Tongue (tissue), 3 donors: ENCODE data around the gene SIGLECL1. TPM values are rescaled to one million over a fixed set of nuclear protein-coding genes. Genes with fewer than 3 reads are reported as not detected.

Experiments used
- DNase-seq: peaks from one replicate; pipeline ENCODE4 v3.0.0-alpha.2; 2015
- small RNA-seq: library from RNA; depleted of rRNA; stranded (forward); fragments of <200 nt; gene quantifications from one replicate; pipeline ENCODE3, GENCODE V24; 2014; ENCODE audit warnings: low replicate concordance
- total RNA-seq: library from RNA; depleted of rRNA; stranded (reverse); fragments of >200 nt; gene quantifications from one replicate; pipeline ENCODE4 v1.2.3, GENCODE V29; 2014

The SIGLECL1 gene
- total RNA-seq, 1 donor from 2014 or later = not detected

DNA sequence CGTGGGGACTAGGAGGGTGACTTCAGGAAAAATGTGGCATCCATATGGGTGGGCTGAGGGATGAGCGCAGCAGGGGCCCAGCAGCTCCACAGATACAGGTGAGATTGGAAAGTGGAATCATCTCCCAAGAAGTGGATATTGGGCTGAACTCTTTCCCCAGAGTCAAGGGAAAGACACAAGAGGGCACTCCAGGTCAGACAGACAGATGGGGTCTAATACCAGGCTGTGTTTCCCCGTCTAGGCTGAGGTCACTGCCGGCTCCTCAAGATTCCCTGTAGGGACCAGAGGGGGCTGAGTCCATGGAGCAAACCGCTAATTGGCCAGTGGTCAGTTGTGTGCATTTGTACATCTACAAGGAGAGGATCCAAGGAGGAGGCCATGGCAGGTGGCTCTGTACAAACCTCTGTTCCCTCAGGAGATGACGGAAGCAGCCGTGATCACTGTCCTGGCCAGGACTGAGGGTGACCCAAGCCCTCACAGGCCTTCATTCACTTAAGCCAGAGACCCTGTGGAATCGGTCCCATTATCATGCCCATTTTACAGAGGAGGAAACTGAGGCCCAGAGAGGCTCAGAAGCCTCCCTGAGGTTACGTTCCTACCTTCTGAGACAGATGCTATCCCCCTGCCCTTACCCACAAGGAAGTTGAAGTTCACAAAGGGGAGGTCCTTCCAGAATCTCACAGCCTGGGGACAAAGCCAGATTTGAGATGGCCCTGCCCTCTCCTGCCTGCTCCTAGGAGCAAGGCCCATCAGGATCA, 45.6 kb downstream of the SIGLECL1 start:
- DNase-seq = no peak

DNA sequence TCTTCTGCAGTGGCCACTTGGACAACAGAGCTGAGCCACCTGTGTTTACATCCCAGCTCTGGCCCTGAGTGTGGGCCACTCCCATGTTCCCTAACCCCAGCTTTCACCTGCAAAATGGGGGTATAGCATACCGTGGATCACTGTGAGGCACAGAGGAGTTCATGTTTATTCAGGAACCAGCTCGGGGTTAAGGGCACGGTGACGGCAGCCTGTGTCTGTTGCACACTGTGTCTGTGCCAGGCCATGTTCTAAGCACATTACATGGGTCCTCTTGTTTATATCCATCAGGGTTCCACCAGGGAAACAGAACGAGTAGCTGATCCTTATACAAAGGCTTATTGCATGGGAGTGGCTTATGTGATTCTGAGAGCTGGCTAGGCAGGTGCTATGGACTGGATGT, 46.5 kb downstream of the SIGLECL1 start:
- DNase-seq = no peak

DNA sequence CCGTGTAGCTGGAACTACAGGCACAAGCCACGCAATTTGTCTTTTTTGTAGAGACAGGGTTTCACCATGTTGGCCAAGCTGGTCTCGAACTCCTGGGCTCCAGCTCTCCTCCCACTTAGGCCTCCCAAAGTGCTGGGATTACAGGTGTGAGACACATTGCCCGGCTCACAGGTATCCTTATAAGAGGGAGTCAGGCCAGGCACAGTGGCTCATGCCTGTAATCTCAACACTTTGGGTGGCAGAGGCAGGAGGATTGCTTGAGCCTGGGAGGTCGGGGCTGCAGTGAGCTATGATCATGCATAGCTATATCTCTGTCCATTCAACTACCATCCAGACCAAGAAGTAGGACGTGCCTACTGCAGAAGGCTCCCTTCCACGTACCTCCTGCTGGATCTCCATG, 50.4 kb downstream of the SIGLECL1 start:
- DNase-seq = no peak

DNA sequence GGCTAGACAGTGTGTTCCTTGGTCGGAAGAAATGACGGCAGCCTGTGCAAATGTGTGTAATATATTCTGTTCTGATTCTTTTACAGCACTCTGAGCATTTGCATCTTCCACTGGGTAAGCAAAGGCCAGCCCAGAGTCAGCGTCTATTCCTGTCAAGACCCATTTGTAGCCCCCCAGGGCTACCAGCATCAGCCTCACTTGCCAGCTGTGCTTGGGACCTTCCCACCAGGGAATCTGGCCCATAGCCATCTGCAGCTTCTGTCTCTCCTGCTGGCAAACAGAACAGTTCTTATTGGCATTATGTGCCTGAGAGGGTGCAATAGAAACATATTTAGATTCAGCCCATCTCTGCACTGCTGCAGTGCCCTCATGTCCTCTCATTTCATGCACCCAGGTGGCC, 54.6 kb downstream of the SIGLECL1 start:
- DNase-seq = no peak

DNA sequence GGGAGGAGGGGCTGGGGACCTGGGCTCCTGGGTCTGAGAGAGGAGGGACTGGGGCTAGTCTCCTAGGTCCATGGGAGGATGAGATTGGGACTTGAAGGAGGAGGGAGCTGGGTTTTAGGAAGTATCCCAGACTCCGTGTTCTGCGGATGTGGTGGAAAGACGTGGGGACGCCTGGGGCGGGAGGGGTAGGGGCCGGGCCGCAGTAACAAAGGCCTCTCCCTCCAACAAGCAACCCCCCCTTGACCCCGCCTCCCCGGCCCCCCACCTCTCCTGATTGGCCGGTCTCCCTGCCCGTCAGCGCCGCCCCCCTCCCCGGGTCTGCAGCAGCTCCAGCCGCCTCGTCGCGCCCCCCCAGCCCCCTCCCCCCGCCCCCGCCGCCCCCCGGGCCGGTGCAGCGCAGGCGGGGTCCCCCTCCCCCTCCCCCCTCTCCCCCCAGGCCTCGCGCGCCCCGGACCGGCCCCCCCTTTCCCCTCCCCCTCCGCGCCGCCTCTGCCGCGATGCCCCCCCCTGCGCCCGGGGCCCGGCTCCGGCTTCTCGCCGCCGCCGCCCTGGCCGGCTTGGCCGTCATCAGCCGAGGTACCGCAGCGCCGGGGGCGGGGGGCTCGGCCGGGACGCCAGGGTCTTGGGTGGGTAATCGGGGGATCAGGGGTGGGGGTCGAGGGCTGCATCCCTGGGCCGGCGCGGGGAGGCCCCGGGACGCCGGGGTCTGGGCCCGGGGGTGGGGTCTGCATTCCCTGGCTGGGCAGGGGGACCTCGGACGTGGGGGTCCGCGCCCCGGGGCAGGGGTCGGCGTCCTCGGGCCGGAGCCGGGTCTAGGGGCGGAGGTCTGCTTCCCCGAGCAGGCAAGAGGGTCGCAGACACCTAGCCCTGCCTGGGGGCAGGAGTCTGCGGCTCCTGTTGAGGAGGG, 60.7 kb downstream of the SIGLECL1 start, which contains the start of gene IGLON5:
Gene IGLON5, plus strand, starts transcription at position 294 of the 907 bp plus-strand sequence. Its CDS starts 204 bp downstream, at position 498.
- peak; percentile 29 for DNase-seq

DNA sequence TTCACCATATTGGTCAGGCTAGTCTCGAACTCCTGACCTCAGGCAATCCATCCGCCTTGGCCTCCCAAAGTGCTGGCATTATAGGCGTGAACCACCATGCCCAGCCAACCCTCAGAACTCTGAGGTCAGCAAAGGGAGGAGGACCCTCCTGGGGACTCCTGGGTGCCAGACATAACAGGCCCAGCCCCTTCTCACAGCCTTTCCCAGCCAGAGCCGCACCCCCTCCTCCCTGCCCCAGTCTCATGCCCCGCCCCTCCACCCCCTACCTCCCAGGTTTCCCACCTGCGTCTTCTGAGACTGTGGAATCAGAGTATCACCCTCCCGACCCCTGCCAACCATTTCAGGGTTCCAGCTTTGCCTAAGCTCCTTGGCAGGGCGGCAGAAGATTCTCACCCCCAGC, 65.8 kb downstream of the SIGLECL1 start:
- DNase-seq = no peak

DNA sequence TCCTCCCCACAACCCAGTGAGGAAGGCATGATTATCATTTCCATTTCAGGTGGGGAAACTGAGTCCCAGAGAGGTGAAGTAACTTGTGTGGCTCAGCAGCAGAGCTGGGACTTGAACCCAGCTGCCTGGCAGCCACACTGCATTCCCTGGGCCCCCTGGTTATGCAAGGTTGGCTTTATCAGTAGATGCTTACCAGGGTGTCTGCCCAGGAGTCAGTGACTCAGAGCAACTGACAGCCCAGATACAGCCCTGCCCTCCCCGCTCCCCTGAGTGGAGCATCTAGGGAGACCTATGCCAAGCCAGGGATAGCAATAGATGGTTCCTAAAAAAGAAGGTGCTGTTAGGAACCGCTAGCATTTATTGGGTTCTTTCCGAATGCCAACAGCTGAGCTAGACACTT, 66.5 kb downstream of the SIGLECL1 start:
- no peak for DNase-seq

DNA sequence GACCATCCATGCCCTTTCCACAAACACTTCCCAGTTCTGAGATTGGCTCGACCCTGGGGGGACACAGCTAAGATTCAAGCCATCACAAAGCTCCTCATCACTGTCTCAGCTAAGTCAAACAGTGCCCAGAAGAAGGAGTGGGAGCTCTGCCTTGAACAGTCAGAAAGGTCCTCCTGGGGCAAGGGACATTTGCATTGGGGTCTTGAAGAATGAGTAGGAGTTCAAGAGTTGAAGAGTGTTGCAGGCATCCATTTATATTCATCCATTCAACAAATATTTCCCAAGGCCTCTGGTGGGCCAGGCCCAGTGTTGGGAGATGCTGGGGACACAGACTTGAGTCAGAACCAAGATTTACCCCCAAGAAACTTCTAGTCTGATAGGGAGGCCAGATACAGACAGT, 67.1 kb downstream of the SIGLECL1 start:
- no peak for DNase-seq

Small RNAs within 50 kb of the gene (small RNA-seq; reads per million reads assigned to genes)
- not detected for gene MIR8074

Other genes with a start within 250 kb of the SIGLECL1 start
- 1.3 TPM for gene KLK8, start 249.5 kb upstream of the SIGLECL1 start, total RNA-seq
- 13.8 TPM for gene KLK10, start 231.4 kb upstream of the SIGLECL1 start, total RNA-seq
- gene KLK11, start 224.5 kb upstream of the SIGLECL1 start, total RNA-seq = 11.4 TPM
- 7.2 TPM for gene KLK12, start 216.1 kb upstream of the SIGLECL1 start, total RNA-seq
- gene KLK13, start 186.0 kb upstream of the SIGLECL1 start, total RNA-seq = 4.8 TPM
- gene KLK14, start 168.2 kb upstream of the SIGLECL1 start, total RNA-seq = 0.72 TPM
- 6.1 TPM for gene CTU1, start 142.7 kb upstream of the SIGLECL1 start, total RNA-seq
- 0.21 TPM for gene SIGLEC9, start 126.2 kb upstream of the SIGLECL1 start, total RNA-seq
- gene SIGLEC7, start 108.8 kb upstream of the SIGLECL1 start, total RNA-seq = not detected
- 3.5 TPM for gene CD33, start 26.0 kb upstream of the SIGLECL1 start, total RNA-seq
- 0.10 TPM for gene IGLON5, start 60.6 kb downstream of the SIGLECL1 start, total RNA-seq
- 2.5 TPM for gene VSIG10L, start 91.1 kb downstream of the SIGLECL1 start, total RNA-seq
- 71.3 TPM for gene ETFB, start 115.3 kb downstream of the SIGLECL1 start, total RNA-seq
- gene CLDND2, start 117.9 kb downstream of the SIGLECL1 start, total RNA-seq = not detected
- gene NKG7, start 121.6 kb downstream of the SIGLECL1 start, total RNA-seq = 2.3 TPM
- gene LIM2, start 136.9 kb downstream of the SIGLECL1 start, total RNA-seq = not detected
- not detected for gene C19orf84, start 139.5 kb downstream of the SIGLECL1 start, total RNA-seq
- gene SIGLEC10, start 166.6 kb downstream of the SIGLECL1 start, total RNA-seq = 2.1 TPM
- not detected for gene SIGLEC8, start 207.4 kb downstream of the SIGLECL1 start, total RNA-seq
- gene CEACAM18, start 227.5 kb downstream of the SIGLECL1 start, total RNA-seq = not detected